ENCODE measurements around the gene AFG1L.

The AFG1L gene

DNA sequence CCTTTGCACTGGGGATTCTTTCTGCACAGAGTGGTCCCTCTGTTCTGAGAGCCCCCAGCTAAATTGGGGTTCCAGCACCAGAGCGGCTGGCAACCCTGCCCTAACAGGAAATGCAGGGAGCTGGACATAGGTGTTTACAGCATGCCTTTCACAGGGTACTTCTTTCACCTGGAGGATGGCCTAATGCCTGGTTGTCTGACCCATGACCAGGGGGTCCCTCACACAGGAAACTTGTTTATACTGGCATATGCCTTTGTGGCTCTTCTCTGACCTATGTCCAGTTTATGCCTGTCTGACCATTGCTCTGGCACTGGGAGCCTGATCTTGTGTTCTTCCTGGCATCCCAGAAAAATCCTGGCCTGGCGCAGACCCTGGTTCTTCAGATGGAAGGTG is 66.1 kb downstream of the AFG1L start:
- TF ChIP-seq, protein P1, sequence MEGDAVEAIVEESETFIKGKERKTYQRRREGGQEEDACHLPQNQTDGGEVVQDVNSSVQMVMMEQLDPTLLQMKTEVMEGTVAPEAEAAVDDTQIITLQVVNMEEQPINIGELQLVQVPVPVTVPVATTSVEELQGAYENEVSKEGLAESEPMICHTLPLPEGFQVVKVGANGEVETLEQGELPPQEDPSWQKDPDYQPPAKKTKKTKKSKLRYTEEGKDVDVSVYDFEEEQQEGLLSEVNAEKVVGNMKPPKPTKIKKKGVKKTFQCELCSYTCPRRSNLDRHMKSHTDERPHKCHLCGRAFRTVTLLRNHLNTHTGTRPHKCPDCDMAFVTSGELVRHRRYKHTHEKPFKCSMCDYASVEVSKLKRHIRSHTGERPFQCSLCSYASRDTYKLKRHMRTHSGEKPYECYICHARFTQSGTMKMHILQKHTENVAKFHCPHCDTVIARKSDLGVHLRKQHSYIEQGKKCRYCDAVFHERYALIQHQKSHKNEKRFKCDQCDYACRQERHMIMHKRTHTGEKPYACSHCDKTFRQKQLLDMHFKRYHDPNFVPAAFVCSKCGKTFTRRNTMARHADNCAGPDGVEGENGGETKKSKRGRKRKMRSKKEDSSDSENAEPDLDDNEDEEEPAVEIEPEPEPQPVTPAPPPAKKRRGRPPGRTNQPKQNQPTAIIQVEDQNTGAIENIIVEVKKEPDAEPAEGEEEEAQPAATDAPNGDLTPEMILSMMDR (IDR thresholded peaks at IDR 0.05; ENCODE audit: extremely low read depth, insufficient read depth, missing control alignments): no peak
- DNase-seq (ENCODE audit: low spot score): no peak
- in situ Hi-C loops (cut with MboI; ENCODE audit: low pct_unique_long_range_greater_than_20kb, low sequenced_read_pairs, unreplicated experiment): no loop called here

DNA sequence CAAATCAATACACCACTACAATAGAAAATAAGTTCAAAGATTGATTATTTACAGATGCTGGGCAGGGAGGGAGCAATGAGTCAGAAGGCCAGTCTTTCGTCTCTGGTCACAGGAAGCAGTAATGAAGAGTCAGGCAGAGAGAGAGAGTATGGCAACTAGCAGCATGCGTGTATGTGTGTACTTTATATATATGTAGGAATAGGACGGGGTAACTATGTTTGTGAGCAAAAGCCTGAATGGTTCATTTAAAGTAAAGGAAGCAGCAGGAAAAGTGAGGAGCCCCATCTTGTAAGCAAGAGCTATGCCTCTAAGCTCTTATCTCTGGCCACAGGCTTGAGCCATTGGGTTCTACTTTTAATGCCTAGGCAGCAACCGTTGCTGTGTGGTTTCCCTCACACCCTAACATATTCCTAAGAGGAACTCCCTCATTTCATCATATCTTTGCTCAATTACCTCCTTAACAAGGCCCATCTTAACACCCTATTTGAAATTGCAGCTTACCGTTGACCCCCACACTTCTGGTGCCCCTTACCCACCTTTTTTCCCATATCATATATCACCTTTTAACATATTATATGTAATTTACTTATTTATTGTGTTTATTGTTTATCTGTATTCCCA is 66.6 kb downstream of the AFG1L start:
- TF ChIP-seq, protein P1 (IDR thresholded peaks at IDR 0.05; ENCODE audit: extremely low read depth, insufficient read depth, missing control alignments): no peak
- DNase-seq (ENCODE audit: low spot score): no peak
- in situ Hi-C loops (cut with MboI; ENCODE audit: low pct_unique_long_range_greater_than_20kb, low sequenced_read_pairs, unreplicated experiment): no loop called here

DNA sequence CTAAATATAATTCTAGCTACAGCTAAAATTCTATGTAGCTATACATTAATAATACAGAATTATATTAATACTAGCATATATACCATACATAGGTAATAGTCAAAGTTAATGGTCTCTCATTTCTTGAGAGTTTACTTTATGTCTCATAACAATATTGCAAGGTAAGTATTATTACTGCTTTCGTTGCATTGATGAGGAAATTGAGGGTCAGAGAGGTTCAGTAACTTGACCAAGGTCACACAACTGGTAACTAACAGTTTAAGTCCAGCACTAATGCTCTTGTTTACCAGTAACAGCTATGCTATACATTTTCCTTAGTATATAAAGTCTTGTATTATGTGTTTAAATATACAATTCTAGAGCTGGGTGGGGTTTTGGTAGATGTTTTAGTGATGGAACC is 67.6 kb downstream of the AFG1L start:
- TF ChIP-seq, protein P1 (IDR thresholded peaks at IDR 0.05; ENCODE audit: extremely low read depth, insufficient read depth, missing control alignments): no peak
- in situ Hi-C loops (cut with MboI; ENCODE audit: low pct_unique_long_range_greater_than_20kb, low sequenced_read_pairs, unreplicated experiment): no loop called here
- DNase-seq (ENCODE audit: low spot score): no peak

DNA sequence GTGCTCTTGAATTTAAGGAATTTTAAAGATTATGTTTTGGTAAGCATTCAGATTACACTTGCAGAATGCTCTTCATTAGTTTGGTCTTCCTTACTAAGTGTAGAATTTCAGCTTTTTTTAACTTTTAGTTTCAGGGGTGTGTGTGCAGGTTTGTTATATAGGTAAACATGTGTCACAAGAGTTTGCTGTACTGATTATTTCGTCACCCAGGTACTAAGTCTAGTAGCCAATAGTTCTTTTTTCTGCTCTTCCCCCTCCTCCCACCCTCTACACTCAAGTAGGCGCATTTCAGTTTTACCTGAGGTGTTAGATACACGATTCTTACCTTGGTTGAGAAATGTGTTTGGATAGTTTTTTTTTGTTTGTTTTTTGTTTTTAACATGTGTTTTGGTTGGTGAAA is 68.3 kb downstream of the AFG1L start:
- TF ChIP-seq, protein P1 (IDR thresholded peaks at IDR 0.05; ENCODE audit: extremely low read depth, insufficient read depth, missing control alignments): no peak
- in situ Hi-C loops (cut with MboI; ENCODE audit: low pct_unique_long_range_greater_than_20kb, low sequenced_read_pairs, unreplicated experiment): no loop called here
- DNase-seq (ENCODE audit: low spot score): no peak

DNA sequence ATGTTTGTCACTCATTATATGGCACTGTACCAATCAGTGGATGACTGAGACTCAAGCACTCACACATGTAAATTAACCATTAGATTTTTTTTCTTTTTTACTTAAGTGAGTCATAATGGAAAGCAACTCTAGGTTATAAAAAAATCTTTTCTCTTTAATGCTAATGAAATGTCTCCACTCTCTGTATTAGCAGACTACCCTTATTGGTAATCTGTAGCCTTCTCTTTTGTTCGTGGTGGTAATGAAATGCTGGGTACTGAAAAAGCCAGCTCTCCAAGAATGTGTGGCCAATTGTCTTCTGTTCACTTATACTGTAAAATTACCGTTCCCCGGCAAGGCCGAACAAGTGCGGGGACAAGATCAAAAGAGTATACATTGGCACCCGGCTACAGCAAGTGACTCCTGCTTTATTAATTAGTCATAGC is 69.0 kb downstream of the AFG1L start:
- TF ChIP-seq, protein P1 (IDR thresholded peaks at IDR 0.05; ENCODE audit: extremely low read depth, insufficient read depth, missing control alignments): no peak
- in situ Hi-C loops (cut with MboI; ENCODE audit: low pct_unique_long_range_greater_than_20kb, low sequenced_read_pairs, unreplicated experiment): no loop called here
- no peak for DNase-seq (ENCODE audit: low spot score)

DNA sequence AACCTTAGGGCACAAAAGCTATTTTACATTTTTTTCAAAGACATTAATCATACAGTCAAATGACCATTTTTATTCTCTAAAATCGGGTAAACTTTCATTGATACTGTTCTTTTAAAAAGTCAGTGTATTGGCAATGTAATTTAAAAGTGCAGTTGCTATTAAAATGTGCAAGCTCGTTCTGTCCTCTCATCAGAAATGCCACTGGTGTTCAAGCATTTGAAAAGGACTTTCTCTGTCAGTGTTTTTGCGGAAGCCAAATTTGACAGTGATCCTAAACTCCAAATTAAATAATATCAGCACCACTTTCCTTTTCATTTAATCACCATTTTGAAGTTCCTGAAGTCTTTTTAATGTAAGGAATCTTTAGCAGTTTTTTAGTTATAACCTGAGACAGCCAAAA is 69.6 kb downstream of the AFG1L start:
- DNase-seq (ENCODE audit: low spot score): no peak
- in situ Hi-C loops (cut with MboI; ENCODE audit: low pct_unique_long_range_greater_than_20kb, low sequenced_read_pairs, unreplicated experiment): no loop called here
- TF ChIP-seq, protein P1 (IDR thresholded peaks at IDR 0.05; ENCODE audit: extremely low read depth, insufficient read depth, missing control alignments): no peak

All from GM13977 (cell line).